GM18505 (cell line): Measurements from ENCODE around the gene CYFIP1.

Experiments used
- ATAC-seq: cut with Tn5 transposase; IDR thresholded peaks from one replicate; pipeline ENCODE4 v1.9.1; 2021; ENCODE audit not compliant: unreplicated experiment
- POLR2A ChIP-seq: IDR thresholded peaks from 4 replicates; pipeline ENCODE4 v1.6.1; 2011; ENCODE audit warnings: borderline replicate concordance; ENCODE audit not compliant: insufficient read depth, insufficient read length; ENCODE audit errors: extremely low read depth

The CYFIP1 gene

GRCh38 chr15:22981051-22981840, 1.1 kb upstream of the CYFIP1 start:
- TF ChIP-seq POLR2A: no peak
- ATAC-seq: no peak

- ATAC-seq: peak; percentile 63
- TF ChIP-seq POLR2A: peak; percentile 33
Measured at GRCh38 chr15:22979238-22980188, 655 bp downstream of the CYFIP1 start.

GRCh38 chr15:22978691-22979237, 1.4 kb downstream of the CYFIP1 start:
- ATAC-seq: peak; percentile 34
- no peak for TF ChIP-seq POLR2A

- TF ChIP-seq POLR2A: no peak
- no peak for ATAC-seq
Measured at GRCh38 chr15:22974745-22975144, 5.4 kb downstream of the CYFIP1 start.

- ATAC-seq: no peak
- TF ChIP-seq POLR2A: no peak
Measured at GRCh38 chr15:22973987-22974386, 6.2 kb downstream of the CYFIP1 start.

GRCh38 chr15:22973286-22973685, 6.9 kb downstream of the CYFIP1 start:
- no peak for TF ChIP-seq POLR2A
- no peak for ATAC-seq

- no peak for TF ChIP-seq POLR2A
- ATAC-seq: no peak
Measured at GRCh38 chr15:22969489-22969888, 10.7 kb downstream of the CYFIP1 start.

- ATAC-seq: no peak
Measured at GRCh38 chr15:22968366-22968765, 11.8 kb downstream of the CYFIP1 start.

GRCh38 chr15:22967084-22967770, 12.9 kb downstream of the CYFIP1 start:
- no peak for TF ChIP-seq POLR2A
- no peak for ATAC-seq

More at GRCh38 chr15:22968366-22968765, 11.8 kb downstream of the CYFIP1 start:
- TF ChIP-seq POLR2A: no peak

GRCh38 chr15:22966321-22967083, 13.7 kb downstream of the CYFIP1 start:
- TF ChIP-seq POLR2A: no peak
- ATAC-seq: no peak

GRCh38 chr15:22963641-22964040, 16.5 kb downstream of the CYFIP1 start:
- ATAC-seq: no peak
- no peak for TF ChIP-seq POLR2A

GRCh38 chr15:22962611-22963010, 17.6 kb downstream of the CYFIP1 start:
- TF ChIP-seq POLR2A: no peak
- ATAC-seq: no peak
